Epithelial cell of esophagus (primary cell): ENCODE results near the gene GREM1.
A peak's percentile ranks its signal among the peaks of the same experiment; 100 is the strongest.

Source experiments
- DNase-seq: peaks from one replicate; pipeline ENCODE4 v3.0.0; 2010; ENCODE audit warnings: low read depth
- H3K4me3 ChIP-seq: 2 replicates; pipeline ENCODE4 v1.5.1; 2011; ENCODE audit warnings: mild to moderate bottlenecking, low read length, control low read depth
- CTCF ChIP-seq: IDR thresholded peaks from 2 replicates; pipeline ENCODE4 v1.5.1; 2011; ENCODE audit warnings: low read depth, mild to moderate bottlenecking, low read length, control low read depth, inconsistent platforms; ENCODE audit not compliant: insufficient read depth; ENCODE audit errors: missing control alignments

Gene GREM1

GRCh38 chr15:32775103-32775502 lies 57.3 kb downstream of the GREM1 start:
- TF ChIP-seq CTCF: no peak
- no peak for DNase-seq
- H3K4me3 ChIP-seq: no peak overlapping the region

GRCh38 chr15:32778391-32779176 lies 60.8 kb downstream of the GREM1 start:
- no peak for TF ChIP-seq CTCF
- no peak overlapping the region for H3K4me3 ChIP-seq
- DNase-seq: no peak

DNA sequence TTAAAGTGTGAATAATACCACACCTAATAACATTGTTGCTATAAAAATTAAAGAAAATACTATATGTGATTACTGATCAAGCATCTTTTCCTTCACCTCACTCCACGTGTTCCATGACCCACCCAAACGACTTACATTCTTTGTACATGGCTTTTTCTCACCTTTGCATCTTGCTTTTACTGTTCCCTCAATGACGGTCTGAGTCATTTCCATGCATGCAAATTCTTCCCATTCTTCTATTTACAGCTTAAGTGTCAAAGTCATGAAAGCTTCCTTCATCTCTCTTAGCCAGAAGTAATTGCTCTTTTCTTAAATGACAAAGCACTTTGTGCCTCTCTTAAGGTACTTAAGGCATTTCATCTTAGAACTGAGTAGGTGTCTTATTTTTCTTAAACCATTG lies 64.0 kb downstream of the GREM1 start:
- no peak overlapping the region for H3K4me3 ChIP-seq
- DNase-seq: peak; percentile 24
- TF ChIP-seq CTCF: no peak

GRCh38 chr15:32784581-32784980 lies 66.8 kb downstream of the GREM1 start:
- no peak for TF ChIP-seq CTCF
- no peak overlapping the region for H3K4me3 ChIP-seq
- DNase-seq: peak; percentile 56

- no peak for TF ChIP-seq CTCF
- no peak overlapping the region for H3K4me3 ChIP-seq
- no peak for DNase-seq
Observed at GRCh38 chr15:32786906-32787305, 69.1 kb downstream of the GREM1 start.

DNA sequence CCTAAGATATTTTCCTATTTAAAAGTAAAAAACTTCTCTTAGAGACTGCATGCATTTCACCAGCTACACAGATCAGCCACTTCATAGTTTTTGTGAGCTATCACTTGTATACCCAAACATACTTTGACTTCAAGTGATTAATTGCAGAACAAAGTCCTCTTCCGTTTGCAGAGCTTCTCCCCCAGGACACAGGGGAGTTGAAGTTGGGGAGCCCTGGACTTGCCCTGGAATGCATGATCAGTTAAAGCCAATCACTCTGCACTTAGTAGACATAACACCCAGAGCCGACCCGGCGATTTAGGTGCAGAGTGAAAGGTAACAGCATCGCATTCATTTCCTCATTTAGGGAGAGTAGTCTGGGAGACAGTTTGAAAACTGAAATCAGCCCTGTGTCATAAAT lies 70.1 kb downstream of the GREM1 start:
- DNase-seq: no peak
- no peak overlapping the region for H3K4me3 ChIP-seq
- no peak for TF ChIP-seq CTCF
